ENCODE data around the gene MT1B. TPM values are rescaled to one million over a fixed set of nuclear protein-coding genes. Genes with fewer than 3 reads are reported as not detected.

The MT1B gene
- total and polyA plus RNA-seq, 2 of the 13 experiments (the other 11 are each of a cell fraction or from before 2014, with no cell fraction given), result 0.89 TPM; not detected in 1

GRCh38 chr16:56606476-56607108, 45.1 kb upstream of the MT1B start (continued):
- TF ChIP-seq NFAT5 (CRISPR knock-in tag; IDR thresholded peaks at IDR 0.05), result no peak
- peak; percentile 79; the same call in 1 of the 2 replicates for TF ChIP-seq ZNF292 (CRISPR knock-in tag; IDR thresholded peaks at IDR 0.05; ENCODE audit: borderline replicate concordance, low read depth)
- no peak for TF ChIP-seq THAP11 (CRISPR knock-in tag; IDR thresholded peaks at IDR 0.05)
- TF ChIP-seq ZBTB25 (CRISPR knock-in tag; IDR thresholded peaks at IDR 0.05), result peak; percentile 74
- TF ChIP-seq ZNF101 (CRISPR knock-in tag; IDR thresholded peaks at IDR 0.05; ENCODE audit: borderline replicate concordance, low read depth), result no peak
- no peak for TF ChIP-seq PRDM4 (CRISPR knock-in tag; IDR thresholded peaks at IDR 0.05; ENCODE audit: borderline replicate concordance)
- peak; percentile 75; the same call in 1 of the 2 replicates for TF ChIP-seq ZNF136 (CRISPR knock-in tag; IDR thresholded peaks at IDR 0.05; ENCODE audit: low read depth)
- no peak for TF ChIP-seq CREM (IDR thresholded peaks at IDR 0.05)
- no peak for TF ChIP-seq CREM (CRISPR knock-in tag; IDR thresholded peaks at IDR 0.05)
- 0 out of 2 replicates have a peak, but pooled peaks have one; percentile 50 for TF ChIP-seq BCL6 (CRISPR knock-in tag; IDR thresholded peaks at IDR 0.05)
- TF ChIP-seq PHF21A (CRISPR knock-in tag; IDR thresholded peaks at IDR 0.05), result no peak; the same call in 1 of the 2 replicates
- no peak for TF ChIP-seq ZNF83 (CRISPR knock-in tag; IDR thresholded peaks at IDR 0.05; ENCODE audit: borderline replicate concordance)
- TF ChIP-seq GFI1 (CRISPR knock-in tag; IDR thresholded peaks at IDR 0.05; ENCODE audit: borderline replicate concordance), result peak; percentile 51; the same call in 1 of the 2 replicates
- no peak for TF ChIP-seq THRA (CRISPR knock-in tag; IDR thresholded peaks at IDR 0.05; ENCODE audit: borderline replicate concordance)
- no peak for TF ChIP-seq ZFP36L1 (CRISPR knock-in tag; IDR thresholded peaks at IDR 0.05)
- 0 out of 2 replicates have a peak, but pooled peaks have one; percentile 7 for TF ChIP-seq ZNF737 (CRISPR knock-in tag; IDR thresholded peaks at IDR 0.05; ENCODE audit: borderline replicate concordance)
- no peak for TF ChIP-seq ZNF576 (CRISPR knock-in tag; IDR thresholded peaks at IDR 0.05)
- no peak; the same call in 1 of the 2 replicates for TF ChIP-seq RARA (CRISPR knock-in tag; IDR thresholded peaks at IDR 0.05)
- no peak for TF ChIP-seq SMAD3 (CRISPR knock-in tag; IDR thresholded peaks at IDR 0.05)
